ENCODE results near the gene AIP. TPM values are rescaled to one million over a fixed set of nuclear protein-coding genes. Genes with fewer than 3 reads are reported as not detected.

The AIP gene
- total and polyA plus RNA-seq, 9 of the 15 experiments (the other 6 are each of a cell fraction or from before 2014, with no cell fraction given), result 5.2 to 92.5 (median 52.7) TPM

GRCh38 chr11:67505605-67506396 lies 23.0 kb downstream of the AIP start (continued):
- no peak; the same call in 1 of the 2 replicates for TF ChIP-seq USF2 (CRISPR knock-in tag; IDR thresholded peaks at IDR 0.05)
- no peak for TF ChIP-seq PREB (CRISPR knock-in tag; IDR thresholded peaks at IDR 0.05)
- TF ChIP-seq HDGF (IDR thresholded peaks at IDR 0.05), result peak; percentile 92; the same call in 1 of the 2 replicates
- no peak for TF ChIP-seq EGR1 (conservative IDR thresholded peaks at IDR 0.05)
- TF ChIP-seq BCLAF1 (IDR thresholded peaks at IDR 0.05; ENCODE audit: borderline replicate concordance in 1 of 2, control insufficient read depth in 1 of 2, low read depth in 2 of 2, low read length in 1 of 2), result no peak
- no peak for TF ChIP-seq CLOCK (CRISPR knock-in tag; IDR thresholded peaks at IDR 0.05; ENCODE audit: borderline replicate concordance)
- peak; percentile 85; the same call in 1 of the 2 replicates for TF ChIP-seq MTA3 (IDR thresholded peaks at IDR 0.05; ENCODE audit: borderline replicate concordance)
- peak; percentile 77; the same call in 1 of the 2 replicates for TF ChIP-seq ZBTB9 (CRISPR knock-in tag; IDR thresholded peaks at IDR 0.05)
- TF ChIP-seq ZNF639 (CRISPR knock-in tag; conservative IDR thresholded peaks at IDR 0.05 in 1 of 2, IDR thresholded peaks at IDR 0.05 in 1 of 2), result no peak
- TF ChIP-seq PCBP1 (IDR thresholded peaks at IDR 0.05; ENCODE audit: low read depth, low read length, poor library complexity, severe bottlenecking), result no peak
- no peak for TF ChIP-seq PRMT5 (CRISPR knock-in tag; IDR thresholded peaks at IDR 0.05)
- TF ChIP-seq JUN (IDR thresholded peaks at IDR 0.05; ENCODE audit: borderline replicate concordance, low read depth, low read length), result no peak
- no peak; the same call in 1 of the 2 replicates for TF ChIP-seq JUN (CRISPR knock-in tag; IDR thresholded peaks at IDR 0.05; ENCODE audit: borderline replicate concordance)

Data from K562 (cell line).